HG03135 (cell line): ENCODE results near the gene AFF1.

Source experiments
- ATAC-seq: cut with Tn5 transposase; IDR thresholded peaks from one replicate; pipeline ENCODE4 v1.9.1; 2021; ENCODE audit warnings: mild to moderate bottlenecking, moderate library complexity; ENCODE audit not compliant: unreplicated experiment

Gene AFF1

GRCh38 chr4:86921608-86922252, 13.1 kb upstream of the AFF1 start:
- ATAC-seq: no peak

GRCh38 chr4:86924811-86925210, 10.0 kb upstream of the AFF1 start:
- ATAC-seq: no peak

- no peak for ATAC-seq
Observed at GRCh38 chr4:86926435-86927086, 8.2 kb upstream of the AFF1 start.

DNA sequence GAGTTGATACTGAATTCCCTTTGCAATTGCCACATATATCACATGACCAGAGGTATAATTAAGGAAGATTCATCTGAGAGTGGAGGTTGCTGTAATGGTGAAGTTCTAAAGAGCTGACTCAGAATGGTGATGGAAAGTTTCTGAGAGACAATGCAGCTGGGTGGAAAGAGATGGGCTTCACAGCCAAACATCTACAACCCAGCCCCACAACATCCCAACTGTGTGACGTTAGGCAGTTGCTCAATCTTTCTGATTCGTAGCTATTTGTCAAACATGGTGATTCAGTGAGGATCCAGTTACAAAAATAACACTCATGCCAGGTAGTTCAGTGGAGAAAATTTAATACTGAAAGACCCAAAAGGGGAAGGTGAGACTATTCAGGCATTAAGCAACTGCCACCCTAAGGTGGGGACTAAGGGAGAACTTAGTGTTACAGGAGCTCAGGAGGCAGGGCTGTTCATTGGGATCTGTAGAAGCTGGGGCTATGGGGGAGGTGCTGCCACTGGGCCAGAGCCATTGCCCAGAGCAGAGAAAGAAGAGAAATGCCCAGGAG, 6.9 kb upstream of the AFF1 start:
- no peak for ATAC-seq

- ATAC-seq: no peak
Observed at GRCh38 chr4:86928400-86929255, 6.2 kb upstream of the AFF1 start.

DNA sequence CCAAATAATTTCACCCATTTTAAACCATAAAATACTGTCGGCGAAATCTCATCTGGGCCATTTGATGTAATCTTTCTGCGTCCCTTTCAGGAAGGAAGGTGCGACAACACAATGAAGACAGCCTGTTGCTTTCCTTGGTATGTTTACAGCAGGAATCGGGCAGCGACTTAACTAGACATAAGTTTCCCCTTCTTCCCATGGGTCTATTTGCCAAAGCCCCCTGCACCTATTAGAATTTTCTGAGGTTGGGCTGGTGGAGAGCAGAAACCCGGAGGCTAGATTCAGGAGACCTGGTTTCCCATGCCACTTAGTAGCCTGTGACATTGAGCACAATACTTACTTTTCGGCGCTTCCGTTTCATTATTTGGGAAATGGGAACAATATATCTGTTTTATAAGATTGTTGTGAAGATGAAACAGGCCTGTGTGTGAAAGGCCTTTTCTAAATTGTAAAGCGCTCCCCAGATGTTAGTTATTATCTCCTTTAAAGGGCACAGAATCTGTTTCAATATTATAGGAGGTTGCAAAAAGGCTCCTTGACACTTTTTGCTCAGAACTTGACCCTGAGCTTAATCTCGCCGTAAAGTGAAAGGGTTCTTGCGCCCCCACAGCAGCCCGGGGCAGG, 552 bp upstream of the AFF1 start:
- no peak for ATAC-seq

DNA sequence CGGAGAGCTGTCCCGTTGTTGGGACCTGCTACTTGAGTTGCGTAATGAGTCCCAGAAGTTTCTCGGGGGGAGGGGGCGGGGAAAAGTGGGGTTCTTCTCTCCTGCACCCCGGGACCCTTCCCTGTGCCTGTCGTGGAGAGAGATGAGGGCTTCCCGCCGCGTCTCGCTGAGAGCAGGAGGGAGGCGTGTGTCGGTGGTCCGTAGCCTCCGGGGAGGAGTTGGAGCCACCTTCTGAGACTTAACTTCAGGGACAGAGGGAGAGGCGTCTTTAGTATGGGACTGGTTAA, 698 bp downstream of the AFF1 start:
- no peak for ATAC-seq

GRCh38 chr4:86935853-86936733, 1.3 kb downstream of the AFF1 start:
- peak; percentile 38 for ATAC-seq

DNA sequence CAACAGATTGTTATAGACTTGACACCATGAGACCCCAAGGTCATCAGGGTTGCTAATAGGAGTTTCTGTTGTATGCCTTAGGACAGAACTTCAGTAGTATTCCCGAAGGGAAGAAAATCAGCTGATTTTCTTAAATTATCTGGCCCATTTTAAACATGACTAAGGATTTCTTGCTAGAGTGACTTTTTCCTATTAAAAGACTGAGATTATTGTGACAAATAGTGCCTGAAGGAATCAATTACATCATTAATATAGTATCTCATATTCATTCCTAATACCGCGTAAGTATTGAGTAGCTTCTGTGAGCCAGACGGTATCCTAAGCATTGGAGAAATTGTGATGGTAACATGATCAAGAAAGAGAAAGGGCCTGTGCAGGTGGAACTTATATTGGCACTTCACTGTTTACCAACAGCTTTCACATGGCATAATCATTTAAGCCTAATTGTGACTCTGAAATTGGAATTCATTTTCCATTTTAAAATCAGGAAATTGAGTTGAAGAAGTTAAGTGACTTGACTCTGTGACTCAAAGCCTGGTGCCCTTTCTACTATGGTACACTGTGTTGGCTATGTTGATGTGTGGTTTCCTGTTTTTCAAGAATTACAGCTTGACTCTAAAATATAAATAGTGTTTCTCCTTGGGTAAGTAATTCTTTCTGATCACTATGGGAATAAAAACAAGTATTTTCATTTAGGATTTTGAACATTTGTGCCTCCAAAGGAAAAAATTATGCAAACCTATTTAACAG, 4.1 kb downstream of the AFF1 start:
- no peak for ATAC-seq

DNA sequence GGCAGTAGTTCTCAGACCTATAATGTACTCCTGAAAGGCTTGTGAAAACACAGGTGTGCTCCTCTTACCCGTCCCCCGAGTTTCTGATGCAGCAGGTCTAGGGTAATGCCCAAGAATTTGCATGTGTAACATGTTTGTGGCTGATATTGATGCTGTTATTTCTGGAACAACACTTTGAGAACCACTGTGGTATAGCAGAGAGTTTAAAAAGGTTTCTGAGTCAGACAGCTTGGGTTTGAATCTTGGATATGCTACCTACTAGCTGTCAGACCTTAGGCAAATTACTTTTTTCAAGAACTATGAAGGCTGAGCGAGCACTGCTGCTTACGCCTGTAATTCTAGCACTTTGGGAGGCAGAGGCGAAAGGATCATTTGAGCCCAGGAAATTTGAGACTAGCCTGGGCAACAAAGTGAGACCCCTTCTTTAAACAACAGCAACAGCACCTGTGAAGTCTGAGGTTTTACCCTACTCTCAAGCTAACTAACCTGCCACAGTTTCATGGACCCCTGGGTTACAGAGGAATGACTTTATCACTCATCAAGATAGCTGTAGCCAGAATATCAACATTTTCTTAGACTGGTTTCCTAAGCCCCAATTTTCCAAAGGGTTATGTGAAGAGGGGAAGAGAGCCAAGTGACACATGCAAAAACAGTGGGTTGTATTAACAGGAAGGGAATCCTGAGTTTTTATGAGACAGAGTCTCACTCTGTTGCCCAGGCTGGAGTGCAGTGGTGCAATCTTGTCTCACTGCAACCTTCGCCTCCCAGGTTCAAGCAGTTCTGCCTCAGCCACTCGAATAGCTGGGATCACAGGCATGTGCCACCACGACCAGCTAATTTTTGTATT, 5.1 kb downstream of the AFF1 start:
- peak; percentile 55 for ATAC-seq

DNA sequence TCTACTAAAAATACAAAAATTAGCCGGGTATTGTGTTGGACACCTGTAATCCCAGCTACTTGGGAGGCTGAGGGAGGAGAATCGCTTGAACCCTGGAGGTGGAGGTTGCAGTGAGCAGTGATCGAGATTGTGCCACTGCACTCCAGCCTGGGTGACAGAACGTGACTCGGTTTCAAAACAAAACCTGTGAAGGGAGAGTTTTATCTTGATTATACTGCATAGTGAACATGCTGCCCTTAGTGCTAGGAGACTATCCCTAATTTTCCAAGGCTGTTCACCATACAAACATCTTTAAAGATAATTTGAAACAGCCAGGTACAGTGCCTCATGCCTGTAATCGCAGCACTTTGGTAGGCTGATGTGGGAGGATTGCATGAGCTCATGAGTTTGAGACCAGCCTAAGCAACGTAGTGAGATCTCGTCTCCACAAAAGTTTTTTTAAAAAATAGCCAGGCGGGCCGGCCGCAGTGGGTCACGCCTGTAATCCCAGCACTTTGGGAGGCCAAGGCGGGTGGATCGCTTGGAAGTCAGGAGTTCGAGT, 6.2 kb downstream of the AFF1 start:
- no peak for ATAC-seq

GRCh38 chr4:86942185-86942666, 7.4 kb downstream of the AFF1 start:
- ATAC-seq: no peak

GRCh38 chr4:86944964-86945781, 10.4 kb downstream of the AFF1 start:
- no peak for ATAC-seq

GRCh38 chr4:86946868-86947500, 12.2 kb downstream of the AFF1 start:
- no peak for ATAC-seq

- no peak for ATAC-seq
Observed at GRCh38 chr4:86947501-86948120, 12.8 kb downstream of the AFF1 start.

- ATAC-seq: peak; percentile 49
Observed at GRCh38 chr4:86948276-86948675, 13.5 kb downstream of the AFF1 start.
